Mucosa of rectum (tissue), 2 donors: Measurements from ENCODE around the gene TMEM175.
A peak's percentile ranks its signal among the peaks of the same experiment; 100 is the strongest.
"Not testable (repeated sequence)": the region's sequence is repeated elsewhere in the genome, so short reads cannot be mapped to it uniquely, and the experiment has no call there.

Source experiments
- H3K27ac ChIP-seq, 2 donors: one replicate each; pipeline ENCODE4 v1.7.0; 2013; ENCODE audit warnings: inconsistent platforms in 2 of 2, low read depth in 2 of 2, low read length in 2 of 2
- H3K27me3 ChIP-seq, 2 donors: one replicate each; pipeline ENCODE4 v1.7.0; 2013; ENCODE audit warnings: low read length in 2 of 2; ENCODE audit not compliant: control insufficient read depth in 2 of 2, insufficient read depth in 2 of 2
- H3K36me3 ChIP-seq, 2 donors: one replicate each; pipeline ENCODE4 v1.7.0; 2013; ENCODE audit warnings: low read length in 2 of 2; ENCODE audit not compliant: control insufficient read depth in 2 of 2, insufficient read depth in 2 of 2
- H3K4me1 ChIP-seq, 2 donors: one replicate each; pipeline ENCODE4 v1.7.0; 2013; ENCODE audit warnings: low read length in 2 of 2, mild to moderate bottlenecking in 1 of 2; ENCODE audit not compliant: control insufficient read depth in 2 of 2, insufficient read depth in 2 of 2
- H3K4me3 ChIP-seq, 2 donors: one replicate each; pipeline ENCODE4 v1.7.0; 2013; ENCODE audit warnings: low read length in 2 of 2
- H3K9ac ChIP-seq, 2 donors: one replicate each; pipeline ENCODE4 v1.7.0; 2013; ENCODE audit warnings: low read length in 2 of 2, low read depth in 1 of 2, mild to moderate bottlenecking in 1 of 2
- H3K9me3 ChIP-seq, 2 donors: one replicate each; pipeline ENCODE4 v1.7.0; 2013; ENCODE audit warnings: low read length in 2 of 2; ENCODE audit not compliant: control insufficient read depth in 2 of 2
- donor health status: healthy.
- donor health status: Normal muscosa, but diverticular disease.

TMEM175 gene

DNA sequence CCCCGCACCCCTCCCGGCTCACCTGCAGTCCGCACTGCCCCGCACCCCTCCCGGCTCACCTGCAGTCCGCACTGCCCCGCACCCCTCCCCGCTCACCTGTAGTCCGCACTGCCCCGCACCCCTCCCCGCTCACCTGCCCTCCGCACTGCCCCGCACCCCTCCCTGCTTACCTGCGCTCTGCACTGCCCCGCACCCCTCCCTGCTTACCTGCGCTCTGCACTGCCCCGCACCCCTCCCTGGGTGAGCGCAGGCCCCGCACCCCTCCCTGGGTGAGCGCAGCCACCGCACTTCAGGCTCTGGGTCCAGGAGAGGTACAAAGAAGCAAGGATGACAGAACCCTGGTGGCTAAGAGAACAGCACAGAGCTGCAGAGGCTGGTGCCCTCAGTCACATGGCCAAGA lies 4.7 kb upstream of the TMEM175 start:
- H3K27ac ChIP-seq, H3K4me3 ChIP-seq, H3K36me3 ChIP-seq, H3K9me3 ChIP-seq, H3K27me3 ChIP-seq, H3K9ac ChIP-seq: not testable (repeated sequence)
- H3K4me1 ChIP-seq = peaks cover 22 to 30% of the 10 kb centered on the region in 2 donors

DNA sequence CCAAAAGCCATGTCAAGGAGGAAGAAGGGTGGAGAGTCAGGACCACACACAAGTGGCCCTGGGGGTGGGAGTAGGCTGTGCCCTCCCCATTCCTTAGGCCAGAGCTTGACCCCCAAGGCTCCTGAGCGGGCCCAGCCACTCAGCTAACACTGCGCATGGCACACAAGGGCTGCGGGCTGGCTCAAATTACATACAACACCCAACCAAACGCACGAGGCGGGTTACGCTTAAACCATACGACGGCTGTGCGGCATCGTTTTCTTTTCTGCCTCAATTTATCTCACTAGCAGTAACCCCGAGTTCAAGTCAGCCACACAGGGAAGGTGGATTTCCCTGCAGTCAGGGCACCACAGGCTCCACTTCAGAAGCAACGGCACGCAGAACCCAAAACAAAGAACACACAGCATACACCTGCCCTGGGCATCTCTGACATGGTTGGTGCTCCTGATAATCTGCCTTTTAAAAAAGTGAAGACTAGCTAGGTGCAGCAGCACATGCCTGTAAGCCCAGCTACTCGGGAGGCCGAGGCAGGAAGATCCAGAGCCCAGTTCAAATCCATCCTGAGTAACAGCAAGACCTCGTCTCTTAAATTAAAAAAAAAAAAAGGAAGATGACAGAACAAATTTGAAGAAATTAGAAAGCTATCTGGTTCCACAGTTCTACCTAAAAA lies 3.0 kb upstream of the TMEM175 start:
- Histone ChIP-seq H3K4me1 (peaks cover 28 to 32% of the 10 kb centered on the region in 2 donors), H3K9ac (no peak overlapping the region), H3K27ac (peak overlapping the region in 1 of 2 donors; percentile 98), H3K27me3 (no peaks in the 10 kb centered on the region), H3K36me3 (peaks cover 0 to 2% of the 10 kb centered on the region in 2 donors), H3K9me3 (no peaks in the 10 kb centered on the region), H3K4me3 (no peak overlapping the region)

DNA sequence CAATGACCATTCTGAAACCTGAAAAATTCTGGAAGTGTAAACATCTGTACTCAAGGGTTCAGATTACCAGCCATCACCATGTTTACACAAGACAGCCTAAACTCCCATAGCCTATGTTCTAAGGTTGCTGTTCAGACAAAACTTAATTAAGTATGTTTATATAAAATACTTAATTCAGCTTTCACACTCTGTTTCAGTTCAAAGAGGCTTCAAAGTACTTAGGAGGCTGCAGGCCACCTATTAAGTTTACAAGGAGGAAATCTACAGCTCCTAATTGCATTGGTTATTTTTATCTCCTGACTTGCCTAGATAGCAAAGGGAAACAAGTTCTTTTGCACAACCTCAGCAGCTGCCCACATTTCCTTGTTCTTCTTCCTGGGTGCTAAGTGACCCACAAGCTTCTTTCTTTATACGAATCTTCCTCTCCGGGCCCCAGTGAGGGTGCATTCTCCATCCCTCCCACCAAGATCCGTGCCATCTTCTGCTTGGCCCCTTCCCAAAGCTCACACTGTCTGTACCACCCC lies 2.2 kb upstream of the TMEM175 start:
- H3K27me3 ChIP-seq = no peaks in the 10 kb centered on the region
- H3K4me1 ChIP-seq = peaks cover 28 to 30% of the 10 kb centered on the region in 2 donors
- H3K9ac ChIP-seq = no peak overlapping the region
- H3K36me3 ChIP-seq = peaks cover 0 to 2% of the 10 kb centered on the region in 2 donors
- H3K4me3 ChIP-seq = peak overlapping the region in 1 of 2 donors; percentile 98
- no peaks in the 10 kb centered on the region for H3K9me3 ChIP-seq
- peak overlapping the region; percentile 97 to 98 for H3K27ac ChIP-seq

DNA sequence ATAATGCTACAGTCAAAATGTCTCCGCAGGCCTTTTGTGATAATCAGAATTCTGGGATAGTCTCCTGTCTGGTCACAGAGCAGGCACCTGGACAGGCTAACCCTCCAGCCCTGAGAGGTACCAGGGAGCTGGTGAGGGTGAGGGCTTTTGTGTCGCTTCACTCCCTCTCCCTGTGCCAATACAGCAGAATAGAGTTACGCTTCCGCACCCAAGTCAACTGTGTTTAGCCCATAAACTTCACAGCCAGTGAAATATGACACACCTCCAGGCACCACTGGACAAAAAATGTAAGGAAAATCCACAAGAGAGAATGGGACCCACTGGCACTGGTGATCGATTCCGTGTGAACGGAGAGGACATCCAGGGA lies 1.4 kb upstream of the TMEM175 start:
- peaks cover 0 to 2% of the 10 kb centered on the region in 2 donors for H3K36me3 ChIP-seq
- peak overlapping the region; percentile 97 to 98 for H3K27ac ChIP-seq
- peak overlapping the region; percentile 86 to 98 for H3K4me3 ChIP-seq
- no peaks in the 10 kb centered on the region for H3K9me3 ChIP-seq
- H3K9ac ChIP-seq = peak overlapping the region; percentile 95 to 100
- no peaks in the 10 kb centered on the region for H3K27me3 ChIP-seq
- H3K4me1 ChIP-seq = peaks cover 27 to 28% of the 10 kb centered on the region in 2 donors

DNA sequence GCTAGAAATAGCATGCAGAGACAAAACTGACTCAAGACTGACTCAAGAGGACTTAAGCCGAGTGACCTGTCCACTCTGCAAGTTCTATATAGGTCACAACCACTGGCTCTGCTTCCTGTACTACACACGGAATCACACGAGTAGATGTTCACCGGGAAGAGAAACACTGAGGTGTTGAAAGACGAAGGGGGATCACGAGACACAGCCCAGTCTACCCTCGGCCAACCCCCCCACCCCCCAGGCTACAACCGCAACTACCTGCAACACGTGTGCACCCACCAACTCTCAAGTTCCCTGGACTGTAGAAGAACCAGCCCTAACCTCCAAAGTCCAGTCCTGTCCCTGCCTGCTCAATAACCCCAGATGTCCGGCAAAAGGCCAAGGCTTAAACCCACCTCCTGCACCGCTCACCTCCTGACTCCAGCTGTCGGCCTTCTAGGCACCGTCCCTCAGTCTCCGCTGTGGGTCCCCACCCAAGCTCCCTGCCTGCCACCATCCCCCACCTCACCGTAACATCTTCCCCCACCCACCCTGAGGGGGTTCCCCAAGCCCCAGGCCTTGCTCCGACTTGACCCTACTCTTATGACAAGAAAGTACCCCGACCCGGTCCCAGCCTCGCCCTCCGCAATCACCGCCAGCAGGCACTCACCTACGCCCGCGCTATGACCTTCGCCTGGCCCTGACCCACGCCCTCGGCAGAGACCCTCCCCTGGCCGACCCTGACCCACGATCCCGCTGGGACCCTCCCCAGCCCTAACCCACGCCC lies 883 bp upstream of the TMEM175 start:
- peaks cover 27 to 28% of the 10 kb centered on the region in 2 donors for H3K4me1 ChIP-seq
- H3K36me3 ChIP-seq = peaks cover 0 to 2% of the 10 kb centered on the region in 2 donors
- peak overlapping the region; percentile 97 to 98 for H3K27ac ChIP-seq
- H3K9ac ChIP-seq = peak overlapping the region; percentile 95 to 100
- H3K27me3 ChIP-seq = no peaks in the 10 kb centered on the region
- no peaks in the 10 kb centered on the region for H3K9me3 ChIP-seq
- peak overlapping the region; percentile 86 to 98 for H3K4me3 ChIP-seq

DNA sequence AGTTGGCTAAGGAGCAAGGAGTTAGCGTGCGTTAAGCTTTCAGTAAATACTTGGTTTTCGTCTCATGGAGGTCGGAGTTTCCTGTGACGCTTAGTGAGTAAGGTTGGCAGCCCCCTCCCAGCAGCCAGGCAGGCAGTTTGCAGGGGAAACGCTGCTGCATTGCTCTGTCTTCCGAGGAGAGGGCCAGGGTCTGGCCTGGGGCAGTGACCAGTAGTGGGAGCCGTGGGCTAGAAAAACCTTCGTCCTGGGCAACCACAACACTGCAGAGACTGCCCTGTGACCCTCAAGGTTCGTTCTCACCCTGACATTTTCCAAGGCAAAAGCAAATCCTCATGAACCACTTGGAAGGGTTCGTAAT lies 432 bp downstream of the TMEM175 start:
- Histone ChIP-seq H3K4me1 (peaks cover 27 to 28% of the 10 kb centered on the region in 2 donors), H3K27ac (peak overlapping the region; percentile 97 to 98)

DNA sequence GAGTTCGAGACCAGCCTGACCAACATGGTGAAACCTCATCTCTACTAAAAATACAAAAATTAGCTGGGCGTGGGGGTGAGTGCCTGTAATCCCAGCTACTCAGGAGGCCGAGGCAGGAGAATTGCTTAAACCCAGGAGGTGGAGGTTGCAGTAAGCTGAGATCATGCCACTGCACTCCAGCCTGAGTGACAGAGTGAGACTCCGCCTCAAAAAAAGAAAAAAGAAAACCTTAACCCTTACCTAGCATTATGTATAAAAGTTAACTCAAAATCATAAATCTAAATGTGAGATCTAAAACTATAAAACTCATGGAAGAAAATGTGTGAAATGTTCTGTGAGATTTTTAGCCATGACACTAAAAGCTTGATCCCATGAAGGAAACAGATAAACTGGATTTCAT lies 7.2 kb downstream of the TMEM175 start:
- H3K36me3 ChIP-seq, H3K27me3 ChIP-seq: not testable (repeated sequence)

More for the DNA sequence above, 432 bp downstream of the TMEM175 start:
- H3K9me3 ChIP-seq = no peaks in the 10 kb centered on the region
- H3K4me3 ChIP-seq = peak overlapping the region; percentile 86 to 98
- peak overlapping the region; percentile 93 to 100 for H3K9ac ChIP-seq
- H3K36me3 ChIP-seq = peaks cover 0 to 2% of the 10 kb centered on the region in 2 donors
- H3K27me3 ChIP-seq = no peaks in the 10 kb centered on the region

DNA sequence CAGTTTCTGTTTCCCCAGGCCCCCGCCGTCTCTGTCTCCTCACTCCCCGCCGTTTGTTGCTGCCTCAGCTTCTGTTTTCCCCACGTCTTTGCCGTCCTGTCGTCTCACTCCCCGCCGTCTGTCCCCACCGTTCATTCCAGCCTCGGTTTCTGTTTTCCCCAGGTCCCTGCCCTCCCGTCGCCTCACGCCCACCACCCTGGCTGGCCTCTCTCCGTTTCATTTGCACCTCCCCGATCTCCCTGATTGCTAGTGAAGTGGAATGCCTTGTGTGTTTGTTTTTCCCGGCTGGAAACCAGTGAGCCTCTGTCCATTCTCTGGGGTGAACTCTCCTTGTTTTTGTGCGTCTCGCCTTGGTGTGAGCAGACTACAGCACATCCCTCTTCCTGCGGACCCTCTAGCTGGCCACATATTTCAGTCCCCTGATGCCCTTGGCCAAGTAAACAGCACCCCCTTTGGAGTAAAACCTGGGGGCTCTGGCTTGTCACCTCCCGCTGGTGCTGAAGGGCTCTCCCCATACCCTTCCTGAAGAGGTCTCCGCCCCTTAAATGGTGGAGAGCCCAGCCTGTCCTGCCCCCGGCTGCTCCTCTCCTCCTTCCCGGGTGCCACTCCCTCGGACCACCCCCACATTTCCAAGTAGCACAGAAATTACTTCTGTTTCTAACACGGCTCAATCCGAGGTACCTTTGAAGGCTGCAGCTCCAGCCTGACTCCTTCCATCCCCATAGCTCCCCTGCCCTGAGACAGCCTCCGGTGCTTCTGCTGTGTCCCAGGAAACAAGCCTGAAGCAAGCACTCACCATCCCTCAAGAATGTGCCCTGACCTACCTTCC lies 13.2 kb downstream of the TMEM175 start:
- H3K9me3 ChIP-seq = no peaks in the 10 kb centered on the region
- H3K27ac ChIP-seq = no peak overlapping the region
- peaks cover 0 to 9% of the 10 kb centered on the region in 2 donors for H3K4me1 ChIP-seq
- no peak overlapping the region for H3K4me3 ChIP-seq
- no peaks in the 10 kb centered on the region for H3K27me3 ChIP-seq
- no peaks in the 10 kb centered on the region for H3K36me3 ChIP-seq
- no peak overlapping the region for H3K9ac ChIP-seq

More for the DNA sequence above, 7.2 kb downstream of the TMEM175 start:
- H3K4me3 ChIP-seq, H3K27ac ChIP-seq, H3K9ac ChIP-seq, H3K4me1 ChIP-seq, H3K9me3 ChIP-seq: not testable (repeated sequence)

DNA sequence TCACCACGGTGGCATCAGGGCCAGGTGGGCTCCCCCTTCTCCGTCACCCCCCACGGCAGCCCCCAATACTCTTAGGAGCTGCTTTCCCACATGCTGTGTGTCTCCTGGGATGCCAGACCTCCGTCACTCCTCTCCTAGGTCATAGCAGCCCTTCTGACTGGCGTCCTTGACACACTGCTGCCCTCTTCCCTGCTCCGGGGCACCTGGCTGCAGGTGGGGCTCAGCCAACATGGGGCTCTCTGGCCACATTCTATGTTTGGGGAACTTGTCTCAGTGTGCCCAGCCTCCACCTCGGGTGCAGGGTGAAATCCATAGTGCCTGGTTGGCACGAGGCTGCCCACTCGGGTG lies 13.8 kb downstream of the TMEM175 start:
- Histone ChIP-seq H3K4me3 (no peak overlapping the region), H3K27me3 (no peaks in the 10 kb centered on the region), H3K4me1 (peaks cover 0 to 9% of the 10 kb centered on the region in 2 donors), H3K36me3 (no peaks in the 10 kb centered on the region), H3K9me3 (no peaks in the 10 kb centered on the region), H3K9ac (no peak overlapping the region), H3K27ac (no peak overlapping the region)
